WTC11 (cell line): ENCODE results near the gene CD8A. TPM values are rescaled to one million over a fixed set of nuclear protein-coding genes. Genes with fewer than 3 reads are reported as not detected.

Source experiments
- ATF3 ChIP-seq: sonication (generic); formaldehyde crosslinking; conservative IDR thresholded peaks from 2 replicates; pipeline ENCODE4 v1.8.1; 2022; ENCODE audit warnings: mild to moderate bottlenecking, missing genetic modification reagents
- ATF6 ChIP-seq: sonication (generic); formaldehyde crosslinking; IDR thresholded peaks from 2 replicates; pipeline ENCODE4 v1.8.1; 2023; ENCODE audit warnings: mild to moderate bottlenecking, missing genetic modification reagents
- CREM ChIP-seq: sonication (generic); formaldehyde crosslinking; IDR thresholded peaks from 2 replicates; pipeline ENCODE4 v1.8.1; 2022; ENCODE audit warnings: mild to moderate bottlenecking, missing genetic modification reagents, moderate library complexity
- CTCF ChIP-seq: fragments of 200-600 bp; IDR thresholded peaks from 2 replicates; pipeline ENCODE4 v1.8.0; 2022; ENCODE audit warnings: antibody characterized with exemption
- FOXP1 ChIP-seq: sonication (generic); formaldehyde crosslinking; IDR thresholded peaks from 2 replicates; pipeline ENCODE4 v1.8.0; 2022; ENCODE audit warnings: missing genetic modification reagents, mild to moderate bottlenecking, moderate library complexity, borderline replicate concordance
- GABPB1 ChIP-seq: sonication (generic); formaldehyde crosslinking; IDR thresholded peaks from 2 replicates; pipeline ENCODE4 v1.8.1; 2023; ENCODE audit warnings: mild to moderate bottlenecking, missing genetic modification reagents
- HMGXB4 ChIP-seq: sonication (generic); formaldehyde crosslinking; IDR thresholded peaks from 2 replicates; pipeline ENCODE4 v1.8.1; 2023; ENCODE audit warnings: mild to moderate bottlenecking, moderate library complexity, missing genetic modification reagents
- MAX ChIP-seq: sonication (generic); formaldehyde crosslinking; IDR thresholded peaks from 2 replicates; pipeline ENCODE4 v1.8.0; 2022; ENCODE audit warnings: mild to moderate bottlenecking, missing genetic modification reagents
- NFE2L1 ChIP-seq: sonication (generic); formaldehyde crosslinking; IDR thresholded peaks from 2 replicates; pipeline ENCODE4 v1.8.1; 2023; ENCODE audit warnings: missing genetic modification reagents
- NR3C1 ChIP-seq: sonication (generic); formaldehyde crosslinking; conservative IDR thresholded peaks from 2 replicates; pipeline ENCODE4 v1.8.1; 2023; ENCODE audit warnings: low read depth, mild to moderate bottlenecking, missing genetic modification reagents
- PREB ChIP-seq: sonication (generic); formaldehyde crosslinking; IDR thresholded peaks from 2 replicates; pipeline ENCODE4 v1.8.1; 2022; ENCODE audit warnings: mild to moderate bottlenecking, missing genetic modification reagents, moderate library complexity, borderline replicate concordance
- SMAD3 ChIP-seq: sonication (generic); formaldehyde crosslinking; IDR thresholded peaks from 2 replicates; pipeline ENCODE4 v1.8.0; 2022; ENCODE audit warnings: missing genetic modification reagents, mild to moderate bottlenecking, borderline replicate concordance
- SP1 ChIP-seq: sonication (generic); formaldehyde crosslinking; conservative IDR thresholded peaks from 2 replicates; pipeline ENCODE4 v1.8.1; 2022; ENCODE audit warnings: missing genetic modification reagents
- TEAD1 ChIP-seq: sonication (generic); formaldehyde crosslinking; IDR thresholded peaks from 2 replicates; pipeline ENCODE4 v1.8.0; 2022; ENCODE audit warnings: mild to moderate bottlenecking, missing genetic modification reagents
- TEAD4 ChIP-seq: sonication (generic); formaldehyde crosslinking; IDR thresholded peaks from 2 replicates; pipeline ENCODE4 v1.8.0; 2022; ENCODE audit warnings: mild to moderate bottlenecking, missing genetic modification reagents
- USF2 ChIP-seq: sonication (generic); formaldehyde crosslinking; IDR thresholded peaks from 2 replicates; pipeline ENCODE4 v1.8.1; 2023; ENCODE audit warnings: mild to moderate bottlenecking, missing genetic modification reagents, moderate library complexity
- ZBTB21 ChIP-seq: sonication (generic); formaldehyde crosslinking; IDR thresholded peaks from 2 replicates; pipeline ENCODE4 v1.8.1; 2023; ENCODE audit warnings: mild to moderate bottlenecking, missing genetic modification reagents, borderline replicate concordance
- ZMAT4 ChIP-seq: fragments of 250-450 bp; sonication (Bioruptor Pico); IDR thresholded peaks from 2 replicates; pipeline ENCODE4 v1.9.0; 2021; ENCODE audit warnings: mild to moderate bottlenecking
- ZNF219 ChIP-seq: sonication (generic); formaldehyde crosslinking; IDR thresholded peaks from 2 replicates; pipeline ENCODE4 v1.8.0; 2023; ENCODE audit warnings: missing genetic modification reagents, mild to moderate bottlenecking, borderline replicate concordance
- ZNF232 ChIP-seq: sonication (generic); formaldehyde crosslinking; IDR thresholded peaks from 2 replicates; pipeline ENCODE4 v1.8.0; 2022; ENCODE audit warnings: mild to moderate bottlenecking, missing genetic modification reagents
- ZNF263 ChIP-seq: sonication (generic); formaldehyde crosslinking; IDR thresholded peaks from 2 replicates; pipeline ENCODE4 v1.8.1; 2022; ENCODE audit warnings: low read depth, mild to moderate bottlenecking, moderate library complexity, missing genetic modification reagents
- ZNF512 ChIP-seq: sonication (generic); formaldehyde crosslinking; IDR thresholded peaks from 2 replicates; pipeline ENCODE4 v1.8.1; 2022; ENCODE audit warnings: missing genetic modification reagents, borderline replicate concordance
- total RNA-seq: library from RNA; stranded (reverse); gene quantifications from 3 replicates; pipeline ENCODE4 v1.2.3, GENCODE V29; 2021
- TF ChIP-seq, protein P1 (sequence below): fragments of 250-450 bp; sonication (Bioruptor Pico); conservative IDR thresholded peaks from 2 replicates; pipeline ENCODE4 v1.9.0; 2021; ENCODE audit warnings: mild to moderate bottlenecking
- TF ChIP-seq, protein P2 (sequence below): sonication (generic); formaldehyde crosslinking; IDR thresholded peaks from 2 replicates; pipeline ENCODE4 v1.8.0; 2022; ENCODE audit warnings: mild to moderate bottlenecking, missing genetic modification reagents

Gene CD8A
- total RNA-seq, 1 experiment from 2014 or later: 0.44 TPM

DNA sequence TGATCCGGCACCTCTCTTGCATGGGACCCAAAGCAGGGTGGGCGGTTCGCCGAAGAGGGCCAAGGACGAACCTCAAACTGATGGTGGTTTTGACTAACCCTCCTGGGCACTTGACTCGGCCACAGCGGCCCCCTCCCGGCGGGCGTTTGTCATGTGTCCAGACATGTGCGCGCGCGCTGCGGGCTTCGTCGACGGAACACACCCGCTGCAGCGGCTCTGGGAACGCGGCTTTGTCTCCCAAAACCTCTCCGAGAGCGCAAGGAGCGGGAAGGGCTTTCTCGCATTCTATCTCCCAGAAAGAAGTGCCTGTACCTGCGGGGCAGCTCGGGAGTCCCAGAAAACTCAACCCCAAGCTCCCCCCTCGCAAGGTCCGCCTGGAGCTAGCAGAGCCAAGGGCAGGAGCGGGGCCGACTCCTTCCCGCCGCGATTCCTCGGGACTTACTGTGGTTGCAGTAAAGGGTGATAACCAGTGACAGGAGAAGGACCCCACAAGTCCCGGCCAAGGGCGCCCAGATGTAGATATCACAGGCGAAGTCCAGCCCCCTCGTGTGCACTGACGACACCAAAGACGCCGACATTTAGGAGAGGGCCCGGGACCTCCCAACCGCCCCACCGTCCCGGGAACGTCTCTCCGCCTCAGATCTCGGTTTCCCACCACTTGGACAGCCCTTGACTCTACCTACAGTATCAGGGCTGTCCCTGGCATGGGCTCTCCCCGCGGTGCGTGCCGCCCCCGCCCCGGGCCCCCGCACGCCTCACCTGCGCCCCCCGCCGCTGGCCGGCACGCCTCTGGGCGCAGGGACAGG lies 1.6 kb downstream of the CD8A start (continued):
- TF ChIP-seq TEAD4 (CRISPR knock-in tag) (peak; percentile 75), NR3C1 (CRISPR knock-in tag) (no peak; the same call in 1 of the 2 replicates), TEAD1 (CRISPR knock-in tag) (peak; percentile 85; the same call in 1 of the 2 replicates), ZBTB21 (CRISPR knock-in tag) (peak; percentile 39; the same call in 1 of the 2 replicates), GABPB1 (CRISPR knock-in tag) (no peak), ATF6 (0 out of 2 replicates have a peak, but pooled peaks have one; percentile 51), ZNF263 (no peak), CTCF (no peak), MAX (CRISPR knock-in tag) (peak; percentile 98), ZMAT4 (CRISPR knock-in tag) (no peak), ATF3 (CRISPR knock-in tag) (0 out of 2 replicates have a peak, but pooled peaks have one; percentile 49), CREM (CRISPR knock-in tag) (peak; percentile 55; the same call in 1 of the 2 replicates), ZNF232 (CRISPR knock-in tag) (peak; percentile 88), FOXP1 (peak; percentile 98), SP1 (CRISPR knock-in tag) (0 out of 2 replicates have a peak, but pooled peaks have one; percentile 26), NFE2L1 (CRISPR knock-in tag) (peak; percentile 82), ZNF219 (no peak), HMGXB4 (0 out of 2 replicates have a peak, but pooled peaks have one; percentile 43), SMAD3 (CRISPR knock-in tag) (peak; percentile 86; the same call in 1 of the 2 replicates), ZNF512 (no peak), PREB (CRISPR knock-in tag) (peak; percentile 20; the same call in 1 of the 2 replicates), USF2 (CRISPR knock-in tag) (peak; percentile 79)
- TF ChIP-seq, protein P1, sequence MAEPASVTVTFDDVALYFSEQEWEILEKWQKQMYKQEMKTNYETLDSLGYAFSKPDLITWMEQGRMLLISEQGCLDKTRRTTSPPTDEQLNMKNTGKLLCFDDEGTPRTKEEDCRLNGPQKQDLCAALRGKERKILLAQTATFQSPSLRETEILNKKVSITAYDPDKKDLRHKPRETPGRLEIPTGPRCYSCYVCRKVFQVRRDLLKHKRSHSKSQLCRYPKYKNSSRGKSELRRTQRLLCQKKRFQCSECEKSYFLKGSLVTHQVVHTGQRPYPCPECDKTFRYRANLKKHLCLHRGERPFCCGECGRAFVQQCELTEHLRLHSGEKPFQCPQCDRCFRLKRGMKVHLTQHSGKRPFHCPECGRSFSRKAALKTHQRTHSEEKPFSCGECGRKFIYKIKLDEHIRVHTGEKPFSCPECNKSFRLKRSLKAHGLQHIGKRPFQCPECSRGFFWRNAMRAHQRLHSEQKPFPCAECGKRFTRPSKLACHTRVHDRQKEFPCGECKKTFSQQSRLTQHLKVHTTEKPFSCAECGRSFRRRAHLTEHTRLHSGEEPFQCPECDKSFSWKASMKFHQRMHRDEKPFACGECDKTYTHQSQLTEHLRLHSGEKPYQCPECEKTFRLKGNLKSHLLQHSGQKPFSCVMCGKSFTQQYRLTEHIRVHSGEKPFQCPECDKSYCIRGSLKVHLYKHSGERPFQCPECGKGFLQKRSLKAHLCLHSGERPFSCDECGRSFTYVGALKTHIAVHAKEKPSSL (CRISPR knock-in tag): no peak
- TF ChIP-seq, protein P2, sequence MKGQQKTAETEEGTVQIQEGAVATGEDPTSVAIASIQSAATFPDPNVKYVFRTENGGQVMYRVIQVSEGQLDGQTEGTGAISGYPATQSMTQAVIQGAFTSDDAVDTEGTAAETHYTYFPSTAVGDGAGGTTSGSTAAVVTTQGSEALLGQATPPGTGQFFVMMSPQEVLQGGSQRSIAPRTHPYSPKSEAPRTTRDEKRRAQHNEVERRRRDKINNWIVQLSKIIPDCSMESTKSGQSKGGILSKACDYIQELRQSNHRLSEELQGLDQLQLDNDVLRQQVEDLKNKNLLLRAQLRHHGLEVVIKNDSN (CRISPR knock-in tag): peak; percentile 85
